Stimulated activated naive CD4-positive, alpha-beta T cell treated with Interleukin-2 at 50 U/mL for 16 hours (primary cell): ENCODE results near the gene SLC10A3.

Source experiments
- DNase-seq: peaks from one replicate; lab custom pipeline; 2025; lab: John Stamatoyannopoulos, UW

Gene SLC10A3

GRCh38 chrX:154462396-154462795 is 28.0 kb downstream of the SLC10A3 start:
- DNase-seq: no peak

- DNase-seq: no peak
Observed at GRCh38 chrX:154460326-154460725, 30.1 kb downstream of the SLC10A3 start.

GRCh38 chrX:154459832-154460231 is 30.6 kb downstream of the SLC10A3 start:
- DNase-seq: no peak

GRCh38 chrX:154458954-154459778 is 31.3 kb downstream of the SLC10A3 start:
- no peak for DNase-seq

GRCh38 chrX:154458116-154458953 is 32.1 kb downstream of the SLC10A3 start, which contains the start of gene PLXNA3:
Gene PLXNA3, plus strand, starts transcription at chrX:154458281. Its CDS starts 1,903 bp downstream, at chrX:154460184.
- peak; percentile 57 for DNase-seq

GRCh38 chrX:154457491-154458115 is 32.8 kb downstream of the SLC10A3 start:
- peak; percentile 25 for DNase-seq

- no peak for DNase-seq
Observed at GRCh38 chrX:154452823-154453222, 37.6 kb downstream of the SLC10A3 start.

GRCh38 chrX:154450312-154450711 is 40.1 kb downstream of the SLC10A3 start:
- DNase-seq: no peak

GRCh38 chrX:154449618-154450017 is 40.8 kb downstream of the SLC10A3 start:
- no peak for DNase-seq

GRCh38 chrX:154448484-154448883 is 41.9 kb downstream of the SLC10A3 start:
- no peak for DNase-seq

GRCh38 chrX:154446430-154446829 is 44.0 kb downstream of the SLC10A3 start:
- DNase-seq: no peak

GRCh38 chrX:154445776-154446175 is 44.7 kb downstream of the SLC10A3 start:
- no peak for DNase-seq

GRCh38 chrX:154444755-154445246 is 45.6 kb downstream of the SLC10A3 start:
- DNase-seq: no peak

- peak; percentile 67 for DNase-seq
Observed at GRCh38 chrX:154443992-154444754, 46.3 kb downstream of the SLC10A3 start, which contains the start of gene FAM50A. Gene FAM50A, plus strand, starts transcription at chrX:154444141. Its CDS starts 95 bp downstream, at chrX:154444236.

- DNase-seq: no peak
Observed at GRCh38 chrX:154443479-154443910, 46.9 kb downstream of the SLC10A3 start.

- no peak for DNase-seq
Observed at GRCh38 chrX:154441984-154442707, 48.3 kb downstream of the SLC10A3 start.

GRCh38 chrX:154441564-154441963 is 48.9 kb downstream of the SLC10A3 start:
- no peak for DNase-seq

- no peak for DNase-seq
Observed at GRCh38 chrX:154440623-154441357, 49.6 kb downstream of the SLC10A3 start.

- no peak for DNase-seq
Observed at GRCh38 chrX:154439841-154440240, 50.6 kb downstream of the SLC10A3 start.
